ENCODE data around the gene OTOS. TPM values are rescaled to one million over a fixed set of nuclear protein-coding genes. Genes with fewer than 3 reads are reported as not detected.

Gene OTOS
- not detected for total RNA-seq
- polyA plus RNA-seq, result under 1 TPM in 1 of 3 donors, not detected in 2; 0.20 TPM
- long read RNA-seq, donor 1, result 0 reads
- long read RNA-seq, donor 2, result 0 reads

DNA sequence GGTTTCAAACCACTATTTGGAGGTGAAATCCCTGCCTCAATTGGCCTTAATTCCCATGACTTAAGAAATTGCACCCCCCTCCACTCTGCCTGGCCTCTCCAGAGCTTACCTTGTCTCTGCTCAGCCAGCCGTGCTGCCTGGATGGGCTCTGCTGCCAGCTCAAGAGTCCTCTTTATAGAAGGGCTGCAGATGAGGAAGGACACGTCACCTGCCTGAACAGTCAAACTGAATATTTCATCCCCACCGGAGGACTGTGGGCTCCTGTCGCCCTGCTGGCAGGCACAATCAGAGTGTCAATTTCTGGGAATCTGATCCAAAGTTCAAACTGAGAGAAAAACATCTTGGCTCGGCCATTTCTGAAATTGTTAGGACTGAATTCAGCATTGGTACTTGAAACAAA lies at the start of gene OTOS:
Gene OTOS, minus strand, starts transcription at position 148 of the 400 bp plus-strand sequence. CDS start 332 bp downstream, outside the sequence.
- peak in 1 of 2 donors; percentile 30 for DNase-seq
- intact Hi-C loops (cut with DNase I), result loop anchor here in 1 of 2 donors (10.0 kb wide), 1 partner anchor 206 kb away; no protein-coding TSS in a partner anchor
- Histone ChIP-seq H3K27me3 (ENCODE audit: insufficient read depth in 3 of 3, low read length in 2 of 3) (no peaks in the 10 kb centered on the region), H3K27ac (no peak within 1 kb of the TSS), H3K36me3 (ENCODE audit: insufficient read depth in 1 of 2, low read depth in 1 of 2) (no peaks in the 10 kb centered on the region), H3K4me3 (no peak within 1 kb of the TSS), H3K4me1 (peaks cover under 1% of the 10 kb centered on the region), H3K9me3 (no peaks in the 10 kb centered on the region)
- WGBS, 3 donors, result 49 to 67% (median 55%) methylated on average over 5 of the region's 5 CpGs
- TF ChIP-seq, protein P1, sequence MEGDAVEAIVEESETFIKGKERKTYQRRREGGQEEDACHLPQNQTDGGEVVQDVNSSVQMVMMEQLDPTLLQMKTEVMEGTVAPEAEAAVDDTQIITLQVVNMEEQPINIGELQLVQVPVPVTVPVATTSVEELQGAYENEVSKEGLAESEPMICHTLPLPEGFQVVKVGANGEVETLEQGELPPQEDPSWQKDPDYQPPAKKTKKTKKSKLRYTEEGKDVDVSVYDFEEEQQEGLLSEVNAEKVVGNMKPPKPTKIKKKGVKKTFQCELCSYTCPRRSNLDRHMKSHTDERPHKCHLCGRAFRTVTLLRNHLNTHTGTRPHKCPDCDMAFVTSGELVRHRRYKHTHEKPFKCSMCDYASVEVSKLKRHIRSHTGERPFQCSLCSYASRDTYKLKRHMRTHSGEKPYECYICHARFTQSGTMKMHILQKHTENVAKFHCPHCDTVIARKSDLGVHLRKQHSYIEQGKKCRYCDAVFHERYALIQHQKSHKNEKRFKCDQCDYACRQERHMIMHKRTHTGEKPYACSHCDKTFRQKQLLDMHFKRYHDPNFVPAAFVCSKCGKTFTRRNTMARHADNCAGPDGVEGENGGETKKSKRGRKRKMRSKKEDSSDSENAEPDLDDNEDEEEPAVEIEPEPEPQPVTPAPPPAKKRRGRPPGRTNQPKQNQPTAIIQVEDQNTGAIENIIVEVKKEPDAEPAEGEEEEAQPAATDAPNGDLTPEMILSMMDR (IDR thresholded peaks at IDR 0.05), result no peak
- no peak for ATAC-seq

DNA sequence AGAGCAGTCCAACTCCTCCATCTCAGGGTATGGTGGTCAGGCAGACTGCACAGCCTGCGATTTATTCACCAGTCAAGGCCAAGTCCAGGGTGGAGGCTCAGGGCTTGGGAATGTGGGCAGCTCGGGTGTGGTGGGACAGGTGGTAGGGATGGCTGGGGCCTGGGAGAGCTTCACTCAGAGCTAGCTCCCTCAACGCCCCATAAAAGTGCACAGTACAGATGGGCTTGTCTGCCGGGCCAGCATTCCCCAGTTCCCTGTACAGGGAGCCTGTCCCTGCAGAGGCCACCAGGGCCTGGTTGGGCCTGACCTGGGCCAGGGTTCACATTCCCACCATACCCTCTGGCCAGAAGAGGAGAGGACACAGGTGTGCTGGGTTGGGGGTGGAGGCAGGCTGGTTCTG lies 49.2 kb upstream of the OTOS start:
- no peaks in the 10 kb centered on the region for H3K9me3 ChIP-seq
- no peak overlapping the region for H3K4me3 ChIP-seq
- H3K4me1 ChIP-seq, result peaks cover 28% of the 10 kb centered on the region
- intact Hi-C loops (cut with DNase I), result loop anchor here in 1 of 2 donors (5.0 kb wide), 1 partner anchor 37 kb away; no protein-coding TSS in a partner anchor
- 48 to 72% (median 61%) methylated on average over 4 of the region's 4 CpGs for WGBS, 3 donors
- DNase-seq, result no peak
- no peak for ATAC-seq
- no peaks in the 10 kb centered on the region for H3K36me3 ChIP-seq (ENCODE audit: insufficient read depth in 1 of 2, low read depth in 1 of 2)
- no peak overlapping the region for H3K27ac ChIP-seq
- H3K27me3 ChIP-seq (ENCODE audit: insufficient read depth in 3 of 3, low read length in 2 of 3), result no peaks in the 10 kb centered on the region
- TF ChIP-seq, protein P1 (IDR thresholded peaks at IDR 0.05), result no peak

DNA sequence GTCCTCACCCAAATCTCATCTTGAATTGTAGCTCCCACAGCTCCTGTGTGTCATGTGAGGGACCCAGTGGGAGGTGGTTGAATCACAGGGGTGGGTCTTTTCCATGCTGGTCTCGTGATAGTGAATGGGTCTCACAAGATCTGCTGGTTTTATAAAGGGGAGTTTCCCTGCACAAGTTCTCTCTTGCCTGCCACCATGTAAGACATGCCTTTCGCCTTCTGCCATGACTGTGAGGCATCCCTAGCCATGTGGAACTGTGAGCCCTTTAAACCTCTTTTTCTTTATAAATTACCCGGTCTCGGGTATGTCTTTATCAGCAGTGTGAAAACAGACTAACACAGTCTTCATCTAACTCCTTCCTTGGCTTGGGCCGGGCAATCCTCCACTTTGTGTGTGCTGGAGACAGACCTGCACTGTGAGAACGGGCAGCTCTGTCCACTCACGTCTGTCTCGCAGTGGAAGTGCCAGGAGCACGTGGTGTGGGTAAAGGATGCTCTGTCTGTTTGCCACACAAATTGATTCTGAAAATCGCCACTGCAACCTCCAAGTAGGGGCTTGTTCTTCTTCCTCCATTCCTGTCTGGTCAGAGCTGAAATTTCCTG lies 47.6 kb upstream of the OTOS start:
- H3K27ac ChIP-seq, result no peak overlapping the region
- WGBS, 3 donors, result 81 to 89% (median 85%) methylated on average over 10 of the region's 10 CpGs
- DNase-seq, result no peak
- ATAC-seq, result no peak
- no peaks in the 10 kb centered on the region for H3K36me3 ChIP-seq (ENCODE audit: insufficient read depth in 1 of 2, low read depth in 1 of 2)
- peaks cover 13% of the 10 kb centered on the region for H3K4me1 ChIP-seq
- TF ChIP-seq, protein P1 (IDR thresholded peaks at IDR 0.05), result no peak
- no peak overlapping the region for H3K4me3 ChIP-seq
- H3K9me3 ChIP-seq, result no peaks in the 10 kb centered on the region
- no peaks in the 10 kb centered on the region for H3K27me3 ChIP-seq (ENCODE audit: insufficient read depth in 3 of 3, low read length in 2 of 3)
- intact Hi-C loops (cut with DNase I), result no loop called here

DNA sequence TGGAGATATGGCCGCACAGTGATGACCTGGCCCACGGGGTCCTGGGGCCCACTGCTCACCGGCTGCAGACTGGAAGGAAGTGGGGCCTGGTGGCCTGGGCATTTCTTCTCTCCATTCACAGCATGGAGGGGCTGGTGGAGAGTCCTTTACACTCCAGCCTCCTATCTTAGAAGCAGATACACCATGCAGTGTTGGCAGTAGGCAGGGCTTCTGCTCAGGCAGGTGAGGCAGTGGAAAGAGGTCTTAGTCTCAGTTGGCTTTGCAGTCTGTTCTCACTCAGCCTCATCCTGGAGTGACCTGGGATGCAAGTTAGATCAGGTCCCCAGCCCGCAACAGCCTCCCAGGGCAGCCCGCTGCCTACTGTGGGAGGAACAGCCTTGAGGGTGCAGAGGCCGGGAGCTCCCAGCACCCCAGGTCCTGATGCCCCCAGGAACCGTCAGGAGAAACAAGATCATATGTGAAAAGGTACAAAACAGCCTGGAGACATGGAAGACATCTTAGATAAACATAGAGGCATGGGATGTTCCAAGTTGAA lies 45.8 kb upstream of the OTOS start:
- WGBS, 3 donors, result 90 to 94% (median 92%) methylated on average over 7 of the region's 7 CpGs
- TF ChIP-seq, protein P1 (IDR thresholded peaks at IDR 0.05), result no peak
- Histone ChIP-seq H3K36me3 (ENCODE audit: insufficient read depth in 1 of 2, low read depth in 1 of 2) (no peaks in the 10 kb centered on the region), H3K4me1 (no peaks in the 10 kb centered on the region), H3K9me3 (no peaks in the 10 kb centered on the region), H3K27me3 (ENCODE audit: insufficient read depth in 3 of 3, low read length in 2 of 3) (no peaks in the 10 kb centered on the region), H3K4me3 (no peak overlapping the region), H3K27ac (no peak overlapping the region)
- intact Hi-C loops (cut with DNase I), result no loop called here
- ATAC-seq, result no peak
- no peak for DNase-seq

All from psoas muscle (tissue), 8 donors.